ENCODE results near the gene CRTAP.
"Not testable (repeated sequence)": the region's sequence is repeated elsewhere in the genome, so short reads cannot be mapped to it uniquely, and the experiment has no call there.

The CRTAP gene

DNA sequence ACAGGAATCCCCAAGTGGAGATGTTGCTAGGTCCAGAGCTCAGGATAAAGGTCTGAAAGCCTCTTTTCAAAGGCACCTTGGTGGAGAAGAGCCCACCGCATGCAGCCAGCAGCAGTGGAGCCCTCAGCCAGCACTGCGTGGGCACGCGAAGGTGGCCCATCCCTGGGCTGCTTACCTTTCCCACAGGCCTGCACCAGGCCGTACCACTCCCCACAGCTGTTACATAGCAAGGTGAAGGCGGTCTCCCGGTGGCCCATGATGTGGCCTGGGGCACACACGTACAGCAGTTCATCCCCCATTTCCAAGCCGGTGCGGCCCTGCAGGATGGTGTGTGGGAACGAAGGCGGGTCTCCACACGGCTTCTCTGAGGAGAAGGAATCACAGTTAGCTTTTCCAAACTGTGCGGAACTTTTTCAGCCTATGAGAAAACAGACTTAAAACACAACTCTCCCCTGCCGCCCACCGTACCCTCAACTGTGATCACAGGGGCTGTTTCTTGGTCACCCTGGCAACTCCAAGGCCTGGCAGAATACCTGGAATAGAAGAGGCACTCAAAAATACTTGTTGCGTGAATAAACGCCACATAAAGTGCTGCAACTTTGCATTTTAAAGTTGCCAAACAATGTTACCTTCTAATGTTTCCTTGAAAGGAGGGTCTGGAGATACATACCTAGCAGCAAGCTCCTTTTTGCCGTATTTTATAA, 61.0 kb downstream of the CRTAP start:
- DNase-seq (ENCODE audit: low spot score): no peak

DNA sequence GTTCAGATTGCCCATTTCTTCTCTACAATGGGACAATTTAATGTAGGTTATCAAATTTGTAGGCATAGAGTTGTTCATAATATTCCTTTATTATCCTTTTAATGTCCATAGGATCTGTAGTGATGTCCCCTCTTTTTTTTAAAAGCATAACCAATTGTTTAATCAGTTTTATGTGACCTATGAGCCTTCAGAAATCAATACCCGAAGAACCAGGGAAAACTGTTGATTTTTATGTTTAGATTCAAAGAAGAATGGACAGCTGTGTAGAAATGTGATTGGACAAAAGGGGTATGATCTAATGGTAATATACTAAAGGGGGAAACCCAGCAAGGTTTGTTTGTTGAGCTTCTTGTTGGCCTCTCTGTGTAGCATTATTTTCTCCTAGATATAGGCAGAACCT, 65.3 kb downstream of the CRTAP start:
- DNase-seq (ENCODE audit: low spot score): no peak

DNA sequence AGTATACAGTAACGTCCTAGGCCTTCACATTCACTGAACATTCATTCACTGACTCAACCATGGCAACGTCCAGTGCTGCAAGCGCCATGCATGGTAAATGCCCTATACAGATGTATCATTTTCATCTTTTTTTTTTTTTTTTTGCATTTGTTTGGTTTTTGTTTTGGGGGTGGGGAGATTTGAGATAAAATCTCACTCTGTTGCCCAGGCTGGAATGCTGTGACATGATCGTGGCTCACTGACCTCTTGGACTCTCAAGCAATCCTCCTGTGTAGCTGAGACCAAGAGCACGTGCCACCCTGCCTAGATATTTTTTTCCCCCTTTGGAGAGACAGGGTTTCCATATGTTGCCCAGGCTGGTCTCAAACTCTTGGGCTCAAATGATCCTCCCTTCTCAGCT, 67.4 kb downstream of the CRTAP start:
- no peak for DNase-seq (ENCODE audit: low spot score)

DNA sequence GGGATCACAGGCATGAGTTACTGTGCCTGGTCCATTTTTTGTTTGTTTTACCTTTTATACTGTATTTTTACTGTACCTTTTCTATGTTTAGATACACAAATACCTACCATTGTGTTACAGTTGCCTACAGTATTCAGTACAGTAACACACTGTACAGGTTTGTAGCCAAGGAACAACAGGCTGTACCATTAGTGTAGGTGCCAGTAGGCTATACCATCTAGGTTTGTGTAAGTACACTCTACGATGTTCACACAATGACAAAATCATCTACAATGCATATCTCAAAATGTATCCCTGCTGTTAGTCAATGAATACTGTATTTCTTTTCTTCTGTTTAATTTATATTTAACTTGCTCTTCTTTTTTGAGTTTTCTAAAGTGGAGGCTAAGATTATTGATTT, 67.8 kb downstream of the CRTAP start:
- DNase-seq (ENCODE audit: low spot score): not testable (repeated sequence)

DNA sequence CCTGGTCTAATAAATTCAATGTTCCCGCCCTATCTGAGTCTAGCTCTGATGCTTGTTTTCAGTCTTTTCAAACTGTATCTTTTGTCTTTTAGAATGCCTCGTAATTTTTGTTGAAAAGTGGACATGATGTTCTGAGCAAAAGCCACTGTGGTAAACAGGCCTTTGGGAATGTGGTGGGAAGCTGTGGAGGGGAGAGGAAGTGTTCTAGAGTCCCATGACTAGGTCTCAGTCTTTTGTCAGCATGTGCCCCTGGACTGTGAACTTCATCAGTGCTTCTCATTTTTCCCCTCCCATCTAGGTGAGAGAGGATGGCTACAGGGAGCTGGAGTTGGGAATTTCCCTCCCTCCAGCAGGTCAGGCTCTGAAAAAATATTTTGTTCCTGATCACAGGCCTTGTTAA, 71.0 kb downstream of the CRTAP start:
- DNase-seq (ENCODE audit: low spot score): no peak

DNA sequence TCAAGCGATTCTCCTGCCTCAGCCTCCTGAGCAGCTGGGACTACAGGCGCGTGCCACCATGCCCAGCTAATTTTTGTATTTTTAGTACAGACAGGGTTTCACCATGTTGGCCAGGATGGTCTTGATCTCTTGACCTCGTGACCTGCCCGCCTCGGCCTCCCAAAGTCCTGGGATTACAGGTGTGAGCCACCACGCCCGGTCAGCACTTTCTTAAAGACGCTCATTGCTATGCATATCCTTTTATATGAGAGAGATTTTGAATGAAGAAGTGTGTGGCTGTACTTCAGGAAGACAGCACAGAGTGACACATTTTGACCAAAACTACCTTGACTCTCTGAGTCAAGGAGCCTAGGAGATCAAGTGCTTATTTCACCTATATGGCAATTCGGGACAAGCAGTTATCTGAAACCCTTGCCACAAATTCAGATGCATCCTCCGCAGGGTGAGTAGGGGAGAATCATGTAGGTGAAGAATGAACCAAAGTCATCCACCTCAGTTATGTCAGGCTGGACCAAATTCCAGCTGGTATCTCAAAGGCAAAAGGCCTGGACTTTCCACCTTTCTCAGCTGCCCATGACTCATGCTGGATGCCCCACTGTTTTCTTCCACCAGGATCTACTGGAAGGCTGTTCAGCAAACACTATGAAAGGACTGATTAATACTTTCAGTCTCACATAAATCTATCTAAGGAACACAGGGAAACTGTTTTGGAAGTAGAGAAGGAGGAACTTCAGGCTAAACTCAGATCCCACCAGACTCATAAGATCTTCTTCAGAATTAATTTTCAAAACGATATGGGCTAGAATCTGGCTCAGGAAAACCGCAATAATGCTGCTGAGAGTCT, 72.9 kb downstream of the CRTAP start:
- DNase-seq (ENCODE audit: low spot score): no peak

DNA sequence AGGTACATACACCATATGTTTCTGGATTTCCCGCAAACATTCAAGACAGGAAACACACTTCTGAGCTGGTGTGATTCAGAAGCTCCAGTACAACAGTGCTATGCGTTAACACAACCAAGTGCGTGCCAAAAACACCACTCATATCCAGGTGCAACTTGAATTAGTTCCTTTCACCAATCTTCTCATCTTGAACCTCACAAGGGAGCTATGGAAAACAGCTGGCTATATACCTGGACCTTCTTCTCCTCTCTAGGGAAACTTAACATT, 73.5 kb downstream of the CRTAP start:
- no peak for DNase-seq (ENCODE audit: low spot score)

DNA sequence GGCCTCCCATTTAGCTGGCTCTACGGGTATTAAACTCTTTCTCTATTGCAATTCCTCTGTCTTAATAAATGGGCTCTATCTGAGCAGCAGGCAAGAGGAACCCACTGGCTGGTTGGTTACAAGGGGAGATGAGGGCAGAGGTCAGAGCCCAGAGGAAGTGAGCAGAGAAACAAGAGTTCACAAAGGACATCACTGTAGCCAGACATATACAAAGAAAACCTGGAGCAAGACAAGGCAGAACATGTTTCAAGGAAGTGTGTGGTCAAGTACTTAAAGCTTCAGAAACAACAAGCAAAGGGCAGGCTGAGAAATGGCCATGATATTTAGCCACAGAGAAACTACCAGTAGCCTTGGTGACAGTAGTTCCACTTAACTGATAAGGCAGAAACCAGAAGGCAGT, 80.5 kb downstream of the CRTAP start:
- DNase-seq (ENCODE audit: low spot score): no peak

DNA sequence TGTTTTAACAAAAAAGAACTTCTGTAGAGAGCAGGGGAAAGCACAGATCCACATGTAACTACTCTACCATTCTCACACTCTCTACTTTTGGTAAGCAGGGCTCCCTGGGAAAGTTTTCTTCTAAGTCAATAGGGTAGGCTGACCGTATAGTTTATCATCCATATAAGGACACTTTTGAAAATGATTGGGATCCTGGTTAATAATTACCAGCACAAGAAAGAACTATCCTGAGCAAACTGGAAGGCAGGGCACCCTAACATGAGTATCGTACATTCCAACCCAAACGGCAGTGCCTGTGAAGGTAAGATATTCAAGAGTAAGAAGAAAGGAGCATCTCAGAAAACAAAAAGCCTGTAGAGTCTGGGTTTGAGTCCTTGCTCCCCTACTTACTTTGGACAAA, 82.7 kb downstream of the CRTAP start:
- no peak for DNase-seq (ENCODE audit: low spot score)

Data from AG08396 (cell line).